Mesenteric fat pad (tissue), 1 donor: ENCODE measurements around the gene TSPY9. TPM values are rescaled to one million over a fixed set of nuclear protein-coding genes. Genes with fewer than 3 reads are reported as not detected.
"Not testable (repeated sequence)": the region's sequence is repeated elsewhere in the genome, so short reads cannot be mapped to it uniquely, and the experiment has no call there.

Experiments used
- DNase-seq: peaks from one replicate; pipeline ENCODE4 v3.0.0-alpha.2; 2020; ENCODE audit warnings: low spot score
- long read RNA-seq: library from polyadenylated mRNA; unstranded; transcript quantifications from one replicate; pipeline ENCODE4 v2.0.0, GENCODE V29; 2020
- total RNA-seq: library from RNA; stranded (reverse); fragmentation: NEBNext Ultra II Directional; extraction: Animal tissue kit (Norgen Biotek cat#: 25700); gene quantifications from one replicate; pipeline ENCODE4 v1.2.1, GENCODE V29; 2021
- donor health status: DM: yes; HTN: yes; CAD: no.

TSPY9 gene
- not detected for total RNA-seq
- long read RNA-seq, result 0 reads

GRCh38 chrY:9486967-9487366 lies at the start of gene TSPY9:
Gene TSPY9, plus strand, starts transcription at chrY:9487267. Its CDS starts 46 bp downstream, at chrY:9487313.
- not testable (repeated sequence) for DNase-seq

- DNase-seq, result not testable (repeated sequence)
These were observed 20.4 kb upstream of the TSPY9 start, which contains the start of gene TSPY1 for GRCh38 chrY:9466655-9467054. Gene TSPY1, plus strand, starts transcription at chrY:9466955. Its CDS starts 46 bp downstream, at chrY:9467001.

GRCh38 chrY:9504396-9504795 lies 17.3 kb downstream of the TSPY9 start:
- DNase-seq, result not testable (repeated sequence)

GRCh38 chrY:9516287-9516686 lies 29.2 kb downstream of the TSPY9 start:
- DNase-seq, result not testable (repeated sequence)

- DNase-seq, result not testable (repeated sequence)
These were observed 40.5 kb downstream of the TSPY9 start, which contains the start of gene TSPY10 for GRCh38 chrY:9527580-9527979. Gene TSPY10, plus strand, starts transcription at chrY:9527880. Its CDS starts 46 bp downstream, at chrY:9527926.

Other genes with a start within 250 kb of the TSPY9 start
- gene TSPY4, start 149.8 kb upstream of the TSPY9 start, total RNA-seq, result not detected
- gene TSPY8, start 129.5 kb upstream of the TSPY9 start, total RNA-seq, result not detected
- gene TSPY3, start 88.8 kb upstream of the TSPY9 start, total RNA-seq, result not detected
- not detected for gene TSPY1, start 20.3 kb upstream of the TSPY9 start, total RNA-seq
- not detected for gene TSPY10, start 40.6 kb downstream of the TSPY9 start, total RNA-seq